Peyer's patch (tissue), 4 donors: Measurements from ENCODE around the gene RCN2.

Experiments
- CTCF ChIP-seq, 6 experiments: fragments of 450-650 bp in 4 of 6; fragments of 200-600 bp in 2 of 6; sonication (generic) in 1 of 6; IDR thresholded peaks; one replicate each; pipeline ENCODE4 v1.5.1; 2017 to 2019; ENCODE audit warnings: antibody characterized with exemption in 6 of 6, mild to moderate bottlenecking in 3 of 6, moderate library complexity in 1 of 6
- POLR2A ChIP-seq, 2 donors: fragments of 450-650 bp; IDR thresholded peaks; one replicate each; pipeline ENCODE4 v1.5.1; 2017; ENCODE audit warnings: antibody characterized with exemption in 2 of 2, mild to moderate bottlenecking in 2 of 2, moderate library complexity in 2 of 2

GRCh38 chr15:76961268-76962011 is 29.9 kb downstream of the RCN2 start:
- no peak for TF ChIP-seq CTCF (IDR thresholded peaks at IDR 0.05)
- TF ChIP-seq POLR2A (IDR thresholded peaks at IDR 0.05), result no peak
